HCT116 (cell line): ENCODE measurements around the gene GAK. TPM values are rescaled to one million over a fixed set of nuclear protein-coding genes. Genes with fewer than 3 reads are reported as not detected.
A peak's percentile ranks its signal among the peaks of the same experiment; 100 is the strongest.

Experiments
- ATAC-seq: fragments of 200-7000 bp; cut with Tn5 transposase; 2 replicates; pipeline ENCODE4 v1.9.1; 2020; ENCODE audit warnings: mild to moderate bottlenecking, moderate library complexity
- BruUV-seq: library from RNA; stranded (reverse); fragments of 400-500 nt; replicated peaks from 2 replicates; lab custom pipeline; 2021; lab: Mats Ljungman, UMichigan
- CTCF ChIA-PET: fragments of 300-600 bp; sonication (Branson Sonifier 250); formaldehyde crosslinking; loops from one replicate; lab custom pipeline; 2021; ENCODE audit warnings: antibody characterized with exemption; lab: Charles Lee
- POLR2A ChIA-PET: fragments of 300-600, 350-600 bp; sonication (Branson Sonifier 250); formaldehyde crosslinking; loops from one replicate; lab custom pipeline; 2021; ENCODE audit warnings: antibody characterized with exemption; lab: Charles Lee
- RAD21 ChIA-PET, 2 experiments: fragments of 300-600 bp; sonication (Branson Sonifier 250); formaldehyde crosslinking; loops; one replicate each; lab custom pipeline; 2023; ENCODE audit warnings: low total read pairs in 2 of 2; ENCODE audit not compliant: uncharacterized antibody in 2 of 2, unreplicated experiment in 2 of 2, low non-redundant PET in 1 of 2; lab: Charles Lee
- DNase-seq: peaks from one replicate; pipeline ENCODE4 v3.0.0-alpha.2; 2010; ENCODE audit warnings: low read depth, low spot score
- H2AFZ ChIP-seq: fragments of 200-600 bp; shearing (Covaris generic), sonication (generic); 2 replicates; pipeline ENCODE4 v1.6.1; 2017; ENCODE audit warnings: low read depth, mixed run types, mixed read lengths, antibody characterized with exemption, low read length; ENCODE audit not compliant: poor library complexity, severe bottlenecking
- H3K27ac ChIP-seq: 2 replicates; pipeline ENCODE4 v1.5.1; 2012; ENCODE audit warnings: low read depth, low read length
- H3K27me3 ChIP-seq: fragments of 200-600 bp; sonication (generic); 2 replicates; pipeline ENCODE4 v1.6.1; 2016; ENCODE audit warnings: mixed run types, low read length, mixed read lengths; ENCODE audit not compliant: insufficient read depth
- H3K36me3 ChIP-seq, 2 experiments: fragments of 200-500 bp in 1 of 2; fragments of 200-600 bp in 1 of 2; sonication (Bioruptor generic) in 1 of 2; sonication (generic) in 1 of 2; 2 replicates each; pipeline versions ENCODE4 v1.5.1 to v1.6.1; 2014 to 2016; ENCODE audit warnings: low read length in 2 of 2, inconsistent platforms in 1 of 2, mixed read lengths in 1 of 2, mixed run types in 1 of 2; ENCODE audit not compliant: insufficient read depth in 2 of 2, control insufficient read depth in 1 of 2
- H3K4me1 ChIP-seq, 2 experiments: fragments of 200-600 bp in 1 of 2; sonication (generic) in 1 of 2; 2 replicates each; pipeline versions ENCODE4 v1.5.1 to v1.6.1; 2012 to 2017; ENCODE audit warnings: low read length in 2 of 2, inconsistent platforms in 1 of 2, mild to moderate bottlenecking in 1 of 2, mixed read lengths in 1 of 2, mixed run types in 1 of 2, moderate library complexity in 1 of 2; ENCODE audit not compliant: insufficient read depth in 2 of 2, control insufficient read depth in 1 of 2
- H3K4me2 ChIP-seq: fragments of 200-600 bp; sonication (generic); 2 replicates; pipeline ENCODE4 v1.6.1; 2017; ENCODE audit warnings: mixed run types, low read length, mixed read lengths
- H3K4me3 ChIP-seq, 2 experiments: fragments of 200-600 bp in 1 of 2; sonication (generic) in 1 of 2; replicated peaks in 1 of 2; 2 replicates each; pipeline ENCODE4 v1.5.1; 2011 to 2016; ENCODE audit warnings: low read length in 2 of 2, control low read depth in 1 of 2, low read depth in 1 of 2, mild to moderate bottlenecking in 1 of 2, mixed read lengths in 1 of 2, mixed run types in 1 of 2
- H3K79me2 ChIP-seq: fragments of 200-600 bp; sonication (generic); 2 replicates; pipeline ENCODE4 v1.6.1; 2017; ENCODE audit warnings: mild to moderate bottlenecking, mixed run types, low read length, moderate library complexity, mixed read lengths; ENCODE audit not compliant: insufficient read depth
- H3K9ac ChIP-seq: fragments of 200-600 bp; sonication (generic); 2 replicates; pipeline ENCODE4 v1.6.1; 2016; ENCODE audit warnings: low read length, mixed read lengths
- H3K9me2 ChIP-seq: fragments of 200-600 bp; sonication (generic), shearing (Covaris generic); 2 replicates; pipeline ENCODE4 v1.6.1; 2017; ENCODE audit warnings: mixed run types, mild to moderate bottlenecking, moderate library complexity; ENCODE audit not compliant: insufficient read depth
- H3K9me3 ChIP-seq, 2 experiments: fragments of 200-500 bp in 1 of 2; fragments of 200-600 bp in 1 of 2; sonication (Bioruptor generic) in 1 of 2; sonication (generic) in 1 of 2; 2 replicates each; pipeline ENCODE4 v1.6.1; 2014 to 2017; ENCODE audit warnings: low read length in 2 of 2, mixed read lengths in 2 of 2, inconsistent platforms in 1 of 2, low read depth in 1 of 2, mild to moderate bottlenecking in 1 of 2, mixed run types in 1 of 2, moderate library complexity in 1 of 2; ENCODE audit not compliant: control insufficient read depth in 1 of 2, insufficient read depth in 1 of 2
- H4K20me1 ChIP-seq: fragments of 200-600 bp; sonication (generic), shearing (Covaris generic); 2 replicates; pipeline ENCODE4 v1.6.1; 2017; ENCODE audit warnings: mixed run types, mild to moderate bottlenecking, moderate library complexity; ENCODE audit not compliant: insufficient read depth
- CBX3 ChIP-seq: IDR thresholded peaks from 2 replicates; pipeline ENCODE4 v1.6.1; 2012; ENCODE audit warnings: low read depth
- CEBPB ChIP-seq: IDR thresholded peaks from 2 replicates; pipeline ENCODE4 v1.6.1; 2012; ENCODE audit warnings: low read depth
- CTCF ChIP-seq, 3 experiments: fragments of 200-600 bp in 1 of 3; sonication (generic) in 1 of 3; IDR thresholded peaks in 2 of 3; conservative IDR thresholded peaks in 1 of 3; 2 replicates each; pipeline ENCODE4 v1.5.1; 2012 to 2017; ENCODE audit warnings: low read depth in 2 of 3, low read length in 2 of 3, antibody characterized with exemption in 1 of 3, borderline replicate concordance in 1 of 3, control low read depth in 1 of 3, mild to moderate bottlenecking in 1 of 3, mixed read lengths in 1 of 3, mixed run types in 1 of 3, moderate library complexity in 1 of 3; ENCODE audit not compliant: insufficient read depth in 1 of 3
- FOSL1 ChIP-seq: IDR thresholded peaks from 2 replicates; pipeline ENCODE4 v1.6.1; 2012; ENCODE audit warnings: low read depth
- JUND ChIP-seq: IDR thresholded peaks from 2 replicates; pipeline ENCODE4 v1.6.1; 2012
- POLR2A ChIP-seq: IDR thresholded peaks from 2 replicates; pipeline ENCODE4 v1.7.0; 2011; ENCODE audit warnings: borderline replicate concordance; ENCODE audit not compliant: insufficient read depth, insufficient read length; ENCODE audit errors: extremely low read depth
- POLR2AphosphoS5 ChIP-seq: IDR thresholded peaks from 2 replicates; pipeline ENCODE4 v1.6.1; 2011; ENCODE audit warnings: mild to moderate bottlenecking, low read depth, low read length, moderate library complexity
- SP1 ChIP-seq: IDR thresholded peaks from 2 replicates; pipeline ENCODE4 v1.6.1; 2012; ENCODE audit warnings: low read depth
- TCF7L2 ChIP-seq: IDR thresholded peaks from 2 replicates; pipeline ENCODE4 v1.7.0; 2011; ENCODE audit warnings: borderline replicate concordance, inconsistent platforms; ENCODE audit not compliant: insufficient read depth, insufficient read length; ENCODE audit errors: extremely low read depth
- ZBTB33 ChIP-seq: IDR thresholded peaks from 2 replicates; pipeline ENCODE4 v1.6.1; 2011; ENCODE audit warnings: mild to moderate bottlenecking, low read length, moderate library complexity; ENCODE audit not compliant: insufficient replicate concordance; ENCODE audit errors: extremely low read depth
- ZFX ChIP-seq: fragments of 450-650 bp; IDR thresholded peaks from 2 replicates; pipeline ENCODE4 v1.6.1; 2017
- intact Hi-C: fragments of 100-400 bp; cut with micrococcal nuclease; formaldehyde crosslinking; loops from 2 replicates; pipeline ENCODE4 v1.10.0; 2022
- total RNA-seq: library from RNA; stranded (reverse); gene quantifications from one replicate; pipeline ENCODE4 v1.2.1, GENCODE V29; 2021; ENCODE audit not compliant: unreplicated experiment

GAK gene
- total RNA-seq, 1 experiment from 2014 or later, result 123 TPM

DNA sequence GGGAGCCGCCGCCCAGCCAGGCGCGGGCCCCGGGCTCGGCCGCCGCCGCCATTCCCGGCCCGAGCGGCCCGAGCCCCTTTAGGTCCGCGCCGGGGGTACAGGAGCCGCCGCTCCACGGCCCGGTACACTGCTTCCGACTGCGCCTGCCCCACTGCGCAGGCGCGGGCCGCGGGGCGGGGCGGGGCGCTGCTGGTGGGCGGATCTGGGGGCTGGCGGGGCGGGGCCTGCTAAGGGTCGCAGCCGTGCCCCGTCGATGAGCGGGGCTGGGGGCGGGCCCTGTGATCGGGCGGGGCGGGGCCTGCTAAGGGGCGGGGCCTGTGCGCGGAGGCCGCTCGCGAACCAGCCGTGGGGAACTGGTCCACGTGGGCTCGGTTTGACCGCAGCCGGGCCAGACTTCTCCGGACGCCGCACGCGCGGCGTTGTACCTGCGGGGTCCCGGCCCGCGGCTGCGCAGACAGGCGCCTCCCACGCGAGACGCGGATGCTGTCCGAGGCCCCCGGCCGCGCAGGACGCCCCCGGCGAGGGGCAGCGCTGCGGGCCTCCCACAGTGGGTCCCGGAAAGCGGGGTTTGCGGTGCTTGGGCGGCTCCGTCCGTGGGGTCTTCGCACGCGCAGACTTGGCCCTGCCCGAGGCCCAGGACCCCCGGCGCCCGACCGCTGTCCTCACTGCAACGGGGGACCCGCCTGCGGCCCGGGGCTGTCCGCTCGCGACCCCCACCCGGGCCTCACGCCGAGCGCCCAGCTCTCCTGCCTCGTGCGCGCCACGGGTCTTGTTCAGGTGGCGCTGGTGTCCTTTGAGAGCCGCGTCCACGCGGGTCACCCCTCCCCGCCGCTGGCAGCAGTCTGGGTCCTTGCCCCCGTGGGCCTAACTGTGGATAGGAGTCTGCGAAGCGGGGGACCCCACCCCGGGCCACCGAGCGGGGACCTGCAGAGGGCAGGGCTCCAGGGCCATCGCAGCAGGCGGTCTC lies 41.6 kb upstream of the GAK start, which contains the start of gene DGKQ:
TSS of gene DGKQ (minus strand) at position 139 of the 967 bp plus-strand sequence. CDS start at position 52, 87 bp downstream.
- CTCF ChIA-PET, result no interaction called here
- H4K20me1 ChIP-seq, result no peaks in the 10 kb centered on the region
- no peak for DNase-seq
- no peaks in the 10 kb centered on the region for H3K27me3 ChIP-seq
- H3K9ac ChIP-seq, result peak within 1 kb of the TSS; percentile 71
- peak within 1 kb of the TSS; percentile 58; the same call in 1 of the 2 replicates for H3K27ac ChIP-seq
- POLR2A ChIA-PET, result no interaction called here
- RAD21 ChIA-PET, result no interaction called here
- intact Hi-C loops, result loop anchor here (2.0 kb wide), 1 partner anchor 13 kb away; the partner anchor contains the start of gene IDUA
- H3K4me1 ChIP-seq, result peaks cover 9 to 19% of the 10 kb centered on the region in 2 experiments; a peak in 3 of 4 replicates
- no peak for TF ChIP-seq FOSL1
- TF ChIP-seq POLR2A, result no peak
- TF ChIP-seq ZFX, result peak; percentile 43; the same call in 1 of the 2 replicates
- TF ChIP-seq POLR2AphosphoS5, result peak; percentile 60
- TF ChIP-seq CEBPB, result no peak
- no peak for TF ChIP-seq TCF7L2
- no peak for TF ChIP-seq SP1
- TF ChIP-seq ZBTB33, result no peak
- TF ChIP-seq JUND, result no peak
- TF ChIP-seq CBX3, result no peak
- no peak for TF ChIP-seq CTCF (IDR thresholded peaks at IDR 0.05 in 2 of 3, conservative IDR thresholded peaks at IDR 0.05 in 1 of 3; ENCODE audit: borderline replicate concordance in 1 of 3, insufficient read depth in 1 of 3, low read depth in 2 of 3, low read length in 2 of 3)
- H3K9me3 ChIP-seq, result no peaks in the 10 kb centered on the region
- H3K4me2 ChIP-seq, result peak within 1 kb of the TSS; percentile 92
- peak; percentile 86 for ATAC-seq
- BruUV-seq, result no TSS peak
- H3K9me2 ChIP-seq, result no peaks in the 10 kb centered on the region
- H3K79me2 ChIP-seq, result no peaks in the 10 kb centered on the region
- peak within 1 kb of the TSS; percentile 68 to 80 for H3K4me3 ChIP-seq
- no peaks in the 10 kb centered on the region for H3K36me3 ChIP-seq
- H2AFZ ChIP-seq, result no peak within 1 kb of the TSS
